Activated gamma-delta T cell treated with Interleukin-2 at 50 U/mL for 16 hours (primary cell): ENCODE measurements around the gene ANO10.

Experiments used
- DNase-seq: peaks from one replicate; pipeline ENCODE4 v3.0.0-alpha.2; 2020

Gene ANO10

GRCh38 chr3:43343815-43344214, 278.0 kb downstream of the ANO10 start:
- no peak for DNase-seq

GRCh38 chr3:43343185-43343584, 278.6 kb downstream of the ANO10 start:
- DNase-seq, result no peak

GRCh38 chr3:43341788-43342187, 280.0 kb downstream of the ANO10 start:
- DNase-seq, result no peak

- DNase-seq, result no peak
These were observed 281.4 kb downstream of the ANO10 start for GRCh38 chr3:43340403-43340802.

- no peak for DNase-seq
These were observed 283.5 kb downstream of the ANO10 start for GRCh38 chr3:43338295-43338694.

- DNase-seq, result no peak
These were observed 286.0 kb downstream of the ANO10 start for GRCh38 chr3:43335799-43336198.

GRCh38 chr3:43334976-43335375, 286.8 kb downstream of the ANO10 start:
- no peak for DNase-seq

- DNase-seq, result no peak
These were observed 290.4 kb downstream of the ANO10 start for GRCh38 chr3:43331381-43331780.

- no peak for DNase-seq
These were observed 290.8 kb downstream of the ANO10 start for GRCh38 chr3:43330981-43331380.

GRCh38 chr3:43328653-43329052, 293.2 kb downstream of the ANO10 start:
- DNase-seq, result no peak

GRCh38 chr3:43327582-43327979, 294.2 kb downstream of the ANO10 start:
- DNase-seq, result no peak

- no peak for DNase-seq
These were observed 294.8 kb downstream of the ANO10 start for GRCh38 chr3:43326891-43327581.

- DNase-seq, result no peak
These were observed 298.3 kb downstream of the ANO10 start for GRCh38 chr3:43323541-43323940.

- no peak for DNase-seq
These were observed 301.5 kb downstream of the ANO10 start for GRCh38 chr3:43320288-43320687.

- no peak for DNase-seq
These were observed 302.0 kb downstream of the ANO10 start for GRCh38 chr3:43319794-43320193.

GRCh38 chr3:43319376-43319775, 302.4 kb downstream of the ANO10 start:
- no peak for DNase-seq

GRCh38 chr3:43317461-43318316, 304.1 kb downstream of the ANO10 start:
- no peak for DNase-seq

GRCh38 chr3:43316783-43317460, 304.9 kb downstream of the ANO10 start:
- no peak for DNase-seq
